H1 (cell line): ENCODE measurements around the gene SLC39A6. TPM values are rescaled to one million over a fixed set of nuclear protein-coding genes. Genes with fewer than 3 reads are reported as not detected.

Experiments
- CTCF ChIA-PET: fragments of 300-600 bp; sonication (Branson Sonifier 250); formaldehyde crosslinking; loops from one replicate; lab custom pipeline; 2021; ENCODE audit not compliant: partially characterized antibody; lab: Charles Lee
- POLR2A ChIA-PET: fragments of 300-600 bp; sonication (Branson Sonifier 250); formaldehyde crosslinking; loops from one replicate; lab custom pipeline; 2021; ENCODE audit warnings: inconsistent platforms; ENCODE audit not compliant: partially characterized antibody; lab: Charles Lee
- DNase-seq, 2 experiments: peaks; one replicate each; pipeline versions ENCODE4 v3.0.0 to v3.0.0-alpha.2; 2010 to 2022; ENCODE audit warnings: low spot score in 2 of 2, low read depth in 1 of 2, mixed read lengths in 1 of 2
- FAIRE-seq: peaks from 2 replicates; lab custom pipeline; 2011; peaks lifted over from hg19 to GRCh38; lab: Jason Lieb, UNC
- H2AFZ ChIP-seq: 2 replicates; pipeline ENCODE4 v1.8.1; 2012; ENCODE audit warnings: low read length, inconsistent platforms
- H2AK5ac ChIP-seq: 2 replicates; pipeline ENCODE4 v1.6.1; 2013; ENCODE audit warnings: low read depth, low read length
- H2BK120ac ChIP-seq: replicated peaks from 2 replicates; pipeline ENCODE3; 2013; ENCODE audit warnings: low read depth, low read length, inconsistent platforms
- H2BK12ac ChIP-seq: 2 replicates; pipeline ENCODE4 v1.6.1; 2013; ENCODE audit warnings: low read depth, low read length
- H2BK15ac ChIP-seq: 2 replicates; pipeline ENCODE4 v1.6.1; 2013; ENCODE audit warnings: low read length
- H2BK20ac ChIP-seq: 2 replicates; pipeline ENCODE4 v1.6.1; 2013; ENCODE audit warnings: low read length
- H2BK5ac ChIP-seq: 2 replicates; pipeline ENCODE4 v1.6.1; 2013; ENCODE audit warnings: low read depth, low read length
- H3K14ac ChIP-seq: 2 replicates; pipeline ENCODE4 v1.6.1; 2013; ENCODE audit warnings: inconsistent platforms; ENCODE audit not compliant: insufficient read length
- H3K18ac ChIP-seq: 2 replicates; pipeline ENCODE4 v1.6.1; 2013; ENCODE audit warnings: low read length; ENCODE audit errors: extremely low read depth
- H3K23ac ChIP-seq: 2 replicates; pipeline ENCODE4 v1.6.1; 2013; ENCODE audit warnings: inconsistent platforms; ENCODE audit not compliant: insufficient read length
- H3K23me2 ChIP-seq: 2 replicates; pipeline ENCODE4 v1.6.1; 2013; ENCODE audit warnings: low read depth, low read length
- H3K27ac ChIP-seq: 2 replicates; pipeline ENCODE4 v1.6.1; 2011; ENCODE audit warnings: low read depth, low read length, inconsistent platforms
- H3K27me3 ChIP-seq, 4 experiments: replicated peaks in 1 of 4; 1 replicate in 1 of 4; 2 replicates in 3 of 4; pipeline versions ENCODE4 v1.6.1 to v1.8.1; 2011 to 2013; ENCODE audit warnings: low read length in 3 of 4, mild to moderate bottlenecking in 3 of 4, inconsistent platforms in 2 of 4, mixed read lengths in 2 of 4, moderate library complexity in 1 of 4; ENCODE audit not compliant: control insufficient read depth in 3 of 4, insufficient read depth in 3 of 4; ENCODE audit errors: extremely low read depth in 1 of 4
- H3K36me3 ChIP-seq, 4 experiments: 2 replicates each; pipeline versions ENCODE4 v1.6.1 to v1.8.1; 2011 to 2013; ENCODE audit warnings: mild to moderate bottlenecking in 4 of 4, low read length in 3 of 4, moderate library complexity in 2 of 4, control low read depth in 1 of 4, inconsistent platforms in 1 of 4; ENCODE audit not compliant: insufficient read depth in 4 of 4, control insufficient read depth in 2 of 4
- H3K4ac ChIP-seq: replicated peaks from 2 replicates; pipeline ENCODE3; 2013; ENCODE audit warnings: low read length, low read depth, mixed read lengths, inconsistent platforms; ENCODE audit not compliant: insufficient read length
- H3K4me1 ChIP-seq, 4 experiments: replicated peaks in 1 of 4; 1 replicate in 1 of 4; 2 replicates in 3 of 4; pipeline versions ENCODE4 v1.6.1 to v1.8.1; 2011 to 2013; ENCODE audit warnings: low read length in 3 of 4, inconsistent platforms in 2 of 4, mixed read lengths in 1 of 4; ENCODE audit not compliant: insufficient read depth in 4 of 4, control insufficient read depth in 3 of 4
- H3K4me2 ChIP-seq, 2 experiments: 2 replicates each; pipeline versions ENCODE4 v1.6.1 to v1.8.1; 2011 to 2013; ENCODE audit warnings: low read depth in 2 of 2, low read length in 2 of 2, control low read depth in 1 of 2, inconsistent platforms in 1 of 2, mild to moderate bottlenecking in 1 of 2; ENCODE audit not compliant: insufficient read depth in 1 of 2
- H3K4me3 ChIP-seq, 4 experiments: fragments of 200-600, 300-600 bp in 1 of 4; sonication (generic), shearing (Covaris generic), sonication (Bioruptor Twin) in 1 of 4; 2 replicates each; pipeline versions ENCODE4 v1.5.1 to v1.8.1; 2011 to 2016; ENCODE audit warnings: low read length in 4 of 4, low read depth in 3 of 4, control low read depth in 2 of 4, inconsistent platforms in 2 of 4, mild to moderate bottlenecking in 2 of 4, mixed read lengths in 1 of 4, moderate library complexity in 1 of 4; ENCODE audit not compliant: insufficient read depth in 2 of 4; ENCODE audit errors: extremely low read depth in 1 of 4
- H3K56ac ChIP-seq: replicated peaks from 2 replicates; pipeline ENCODE3; 2013; ENCODE audit warnings: low read depth, mild to moderate bottlenecking, mixed read lengths, low read length, inconsistent platforms; ENCODE audit not compliant: insufficient read length
- H3K79me1 ChIP-seq: 2 replicates; pipeline ENCODE4 v1.6.1; 2013; ENCODE audit warnings: low read depth, low read length, control low read depth
- H3K79me2 ChIP-seq, 2 experiments: 2 replicates each; pipeline versions ENCODE4 v1.6.1 to v1.8.1; 2012 to 2013; ENCODE audit warnings: low read length in 2 of 2, mild to moderate bottlenecking in 2 of 2, inconsistent platforms in 1 of 2; ENCODE audit not compliant: insufficient read depth in 2 of 2, control insufficient read depth in 1 of 2
- H3K9ac ChIP-seq, 4 experiments: replicated peaks in 1 of 4; 1 replicate in 1 of 4; 2 replicates in 3 of 4; pipeline versions ENCODE4 v1.6.1 to v1.8.1; 2011 to 2013; ENCODE audit warnings: low read depth in 3 of 4, low read length in 3 of 4, control low read depth in 2 of 4, mild to moderate bottlenecking in 2 of 4, moderate library complexity in 2 of 4, inconsistent platforms in 1 of 4; ENCODE audit errors: extremely low read depth in 1 of 4
- H3K9me3 ChIP-seq, 2 experiments: 2 replicates each; pipeline versions ENCODE4 v1.6.1 to v1.8.1; 2012 to 2013; ENCODE audit warnings: mild to moderate bottlenecking in 2 of 2, moderate library complexity in 2 of 2, control low read depth in 1 of 2, inconsistent platforms in 1 of 2, low read depth in 1 of 2, low read length in 1 of 2, mixed read lengths in 1 of 2; ENCODE audit not compliant: insufficient read depth in 2 of 2
- H4K20me1 ChIP-seq, 2 experiments: replicated peaks in 1 of 2; 2 replicates each; pipeline versions ENCODE3 to v1.8.1; 2011 to 2013; ENCODE audit warnings: inconsistent platforms in 2 of 2, low read length in 2 of 2, mild to moderate bottlenecking in 1 of 2; ENCODE audit not compliant: insufficient read depth in 2 of 2, control insufficient read depth in 1 of 2
- H4K5ac ChIP-seq: 2 replicates; pipeline ENCODE4 v1.6.1; 2013; ENCODE audit warnings: low read length, low read depth, mixed read lengths, inconsistent platforms; ENCODE audit not compliant: insufficient read length
- H4K8ac ChIP-seq: 2 replicates; pipeline ENCODE4 v1.8.0; 2013; ENCODE audit warnings: mild to moderate bottlenecking, moderate library complexity, low read length, inconsistent platforms; ENCODE audit not compliant: insufficient read depth; ENCODE audit errors: extremely low read depth
- H4K91ac ChIP-seq: replicated peaks from 2 replicates; pipeline ENCODE3; 2013; ENCODE audit warnings: low read length, mixed read lengths, inconsistent platforms; ENCODE audit not compliant: insufficient read length
- CBX5 ChIP-seq: fragments of 300-800, 300-1000 bp; sonication (generic); IDR thresholded peaks from 2 replicates; pipeline ENCODE4 v1.7.1; 2016; ENCODE audit warnings: antibody characterized with exemption, low read length, low read depth
- CEBPB ChIP-seq: IDR thresholded peaks from 2 replicates; pipeline ENCODE4 v1.6.1; 2012; ENCODE audit warnings: low read depth, low read length
- FOSL1 ChIP-seq: IDR thresholded peaks from 2 replicates; pipeline ENCODE4 v1.6.1; 2011; ENCODE audit warnings: mild to moderate bottlenecking, low read depth, low read length, moderate library complexity; ENCODE audit not compliant: insufficient read depth
- HDAC6 ChIP-seq: IDR thresholded peaks from one replicate; pipeline ENCODE4 v1.7.1; 2012; ENCODE audit warnings: low read depth, mild to moderate bottlenecking, inconsistent platforms, low read length, moderate library complexity
- JUN ChIP-seq: IDR thresholded peaks from 2 replicates; pipeline ENCODE4 v1.6.1; 2011; ENCODE audit warnings: low read depth, mild to moderate bottlenecking, improper control_type of control experiment, low read length
- JUND ChIP-seq: IDR thresholded peaks from 2 replicates; pipeline ENCODE4 v1.6.1; 2011; ENCODE audit warnings: mild to moderate bottlenecking, improper control_type of control experiment, low read length
- RFX5 ChIP-seq: IDR thresholded peaks from 2 replicates; pipeline ENCODE4 v1.6.1; 2011; ENCODE audit warnings: low read depth, low read length, improper control_type of control experiment, borderline replicate concordance
- SAP30 ChIP-seq: fragments of 300-600 bp; sonication (generic); IDR thresholded peaks from 2 replicates; pipeline ENCODE4 v1.7.1; 2012; ENCODE audit warnings: low read length, moderate library complexity, mild to moderate bottlenecking, inconsistent platforms; ENCODE audit not compliant: insufficient read depth, insufficient replicate concordance
- SP2 ChIP-seq: IDR thresholded peaks from 2 replicates; pipeline ENCODE4 v1.6.1; 2012; ENCODE audit warnings: mild to moderate bottlenecking, low read length, inconsistent platforms
- SRF ChIP-seq: IDR thresholded peaks from 2 replicates; pipeline ENCODE4 v1.6.1; 2011; ENCODE audit warnings: mild to moderate bottlenecking, low read depth, low read length, moderate library complexity
- SUZ12 ChIP-seq: fragments of 200-600 bp; sonication (generic); IDR thresholded peaks from 2 replicates; pipeline ENCODE4 v1.6.1; 2012; ENCODE audit warnings: mild to moderate bottlenecking, inconsistent platforms, low read length, moderate library complexity, mixed read lengths
- TAF1 ChIP-seq: IDR thresholded peaks from 2 replicates; pipeline ENCODE4 v1.6.1; 2011; ENCODE audit warnings: mild to moderate bottlenecking, low read depth, low read length
- TBP ChIP-seq: IDR thresholded peaks from 2 replicates; pipeline ENCODE4 v1.6.1; 2011; ENCODE audit warnings: low read depth, low read length, improper control_type of control experiment
- TCF12 ChIP-seq: IDR thresholded peaks from 2 replicates; pipeline ENCODE4 v1.6.1; 2011; ENCODE audit warnings: low read depth, mild to moderate bottlenecking, low read length
- WGBS, 2 experiments: shearing (Covaris generic) in 1 of 2; methylation state at CpG; one replicate each; pipeline versions ENCODE4 v1.1.6 to v1.1.7; 2013 to 2015; ENCODE audit warnings: low lambda C conversion rate in 2 of 2, mixed read lengths in 2 of 2, inconsistent platforms in 1 of 2, low coverage in 1 of 2, missing lambda C conversion rate in 1 of 2; ENCODE audit not compliant: insufficient replicate concordance in 2 of 2, insufficient coverage in 1 of 2, insufficient read length in 1 of 2; ENCODE audit errors: extremely low coverage in 1 of 2, missing lambda C conversion rate in 1 of 2; 5-methylcytosine and 5-hydroxymethylcytosine counted together
- polyA plus RNA-seq, 7 experiments: library from polyadenylated mRNA; depleted of rRNA in 3 of 7; stranded (reverse) in 5 of 7; unstranded in 2 of 7; fragments of >200 nt in 5 of 7; fragments of 200-250 nt in 2 of 7; gene quantifications; 1 replicate in 5 of 7; 2 replicates in 1 of 7; 4 replicates in 1 of 7; pipeline versions ENCODE4 v1.2.1 to v1.2.3, GENCODE V29; 2011 to 2013; ENCODE audit warnings: missing spikeins in 2 of 7, mixed read lengths in 2 of 7
- total RNA-seq: library from RNA; stranded (reverse); fragmentation: NEBNext Ultra II Directional; extraction: Animal tissue kit (Norgen Biotek cat#: 25700); gene quantifications from 2 replicates; pipeline ENCODE4 v1.2.1, GENCODE V29; 2021
- TF ChIP-seq, protein P1 (sequence below): IDR thresholded peaks from 2 replicates; pipeline ENCODE4 v1.6.1; 2012; ENCODE audit warnings: inconsistent platforms

The SLC39A6 gene
- total and polyA plus RNA-seq, 2 of the 8 experiments (the other 6 are each of a cell fraction or from before 2014, with no cell fraction given): 36.8 to 55.4 TPM

DNA sequence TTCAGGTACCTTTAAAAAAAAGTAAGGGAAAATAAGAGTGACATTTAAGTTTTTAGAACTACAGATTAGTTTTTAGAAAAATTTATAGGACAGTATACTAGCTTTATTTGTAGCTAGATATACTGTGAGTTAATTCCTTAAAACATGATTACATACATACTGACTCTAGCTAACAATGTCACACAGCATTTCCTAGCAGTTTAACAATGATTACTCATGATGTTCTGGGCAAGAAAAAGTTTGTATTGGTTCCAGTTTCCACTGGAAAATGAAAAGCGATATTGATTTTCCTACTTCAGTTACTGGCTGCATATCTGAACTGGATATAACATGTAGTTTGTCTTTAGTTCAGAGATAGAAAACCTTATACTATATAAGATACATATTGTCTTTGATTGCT lies 19.4 kb downstream of the SLC39A6 start:
- Histone ChIP-seq H2BK20ac (no peak overlapping the region), H3K23ac (no peak overlapping the region), H3K79me1 (no peaks in the 10 kb centered on the region), H3K23me2 (no peaks in the 10 kb centered on the region), H3K9ac (no peak overlapping the region), H2AFZ (no peak overlapping the region), H3K79me2 (no peaks in the 10 kb centered on the region), H3K4me2 (no peak overlapping the region), H2BK15ac (no peak overlapping the region), H3K36me3 (peaks cover 9 to 44% (median 28%) of the 10 kb centered on the region in 4 experiments), H2BK120ac (no peak overlapping the region), H2BK12ac (no peak overlapping the region), H3K4me1 (no peaks in the 10 kb centered on the region), H4K20me1 (no peaks in the 10 kb centered on the region), H3K9me3 (no peaks in the 10 kb centered on the region), H4K91ac (no peak overlapping the region), H3K27me3 (no peaks in the 10 kb centered on the region), H4K5ac (no peak overlapping the region), H3K18ac (no peak overlapping the region), H2AK5ac (no peak overlapping the region), H4K8ac (no peak overlapping the region), H3K56ac (no peak overlapping the region), H3K4me3 (no peak overlapping the region), H3K14ac (no peak overlapping the region), H3K27ac (no peak overlapping the region), H3K4ac (no peak overlapping the region), H2BK5ac (no peak overlapping the region)
- FAIRE-seq (no peak), DNase-seq (no peak)
- ChIA-PET POLR2A (interaction anchor here (0.7 to 1.3 kb wide), 2 partner anchors 19 to 82 kb away, joined by 3 to 4 read pairs; partner anchors contain the start of gene SLC39A6), CTCF (no interaction called here)
- WGBS, 2 experiments: 92% methylated on average over 1 of the region's 1 CpG; no CpG with 5 or more reads in 1 of the 2 experiments
- TF ChIP-seq TBP: no peak
- no peak for TF ChIP-seq JUN
- no peak for TF ChIP-seq CEBPB
- no peak for TF ChIP-seq TAF1
- TF ChIP-seq TCF12: no peak
- TF ChIP-seq RFX5: no peak
- no peak for TF ChIP-seq SP2
- TF ChIP-seq SUZ12: no peak
- TF ChIP-seq FOSL1: no peak
- TF ChIP-seq JUND: no peak
- TF ChIP-seq CBX5: no peak
- TF ChIP-seq, protein P1, sequence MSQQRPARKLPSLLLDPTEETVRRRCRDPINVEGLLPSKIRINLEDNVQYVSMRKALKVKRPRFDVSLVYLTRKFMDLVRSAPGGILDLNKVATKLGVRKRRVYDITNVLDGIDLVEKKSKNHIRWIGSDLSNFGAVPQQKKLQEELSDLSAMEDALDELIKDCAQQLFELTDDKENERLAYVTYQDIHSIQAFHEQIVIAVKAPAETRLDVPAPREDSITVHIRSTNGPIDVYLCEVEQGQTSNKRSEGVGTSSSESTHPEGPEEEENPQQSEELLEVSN: no peak
- no peak for TF ChIP-seq SAP30
- no peak for TF ChIP-seq HDAC6
- TF ChIP-seq SRF: no peak
